ENCODE data around the gene EVA1C. TPM values are rescaled to one million over a fixed set of nuclear protein-coding genes. Genes with fewer than 3 reads are reported as not detected.

Gene EVA1C
- polyA plus RNA-seq, 1 donor (not counting 4 experiments of a cell fraction or from before 2014, with no cell fraction given): 15.3 TPM

DNA sequence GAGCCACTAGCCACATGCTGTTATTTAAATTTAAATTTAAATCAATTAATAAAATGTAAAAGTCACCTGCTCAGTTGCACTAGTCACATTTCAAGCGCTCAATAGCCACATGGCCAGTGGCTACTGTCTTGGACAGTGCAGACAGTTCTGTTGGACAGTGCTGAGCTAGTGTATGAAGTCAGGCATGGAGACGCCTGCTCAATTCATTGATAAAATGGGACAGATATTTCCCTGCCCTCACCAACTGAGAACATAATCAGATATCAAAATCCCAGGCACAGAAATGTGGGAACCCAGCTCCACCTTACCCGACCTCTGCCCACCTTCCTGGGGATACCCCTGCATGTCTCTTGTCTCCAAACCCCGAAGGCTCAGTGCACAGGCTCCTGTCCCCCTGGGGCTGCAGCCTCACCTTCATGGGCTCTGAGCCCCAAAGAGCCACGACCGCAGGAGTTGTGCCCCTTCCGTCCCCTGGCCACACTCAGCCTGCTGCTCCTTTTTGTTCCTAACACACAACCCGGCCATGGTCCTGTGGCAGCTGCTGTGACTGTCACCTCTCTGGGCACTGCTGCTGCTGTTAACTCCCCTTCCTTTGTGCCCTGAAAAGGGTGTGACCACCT, 109.3 kb downstream of the EVA1C start:
- Histone ChIP-seq H3K4me2 (ENCODE audit: control insufficient read depth, extremely low read depth, insufficient read depth, low read depth, low read length) (peak overlapping the region; percentile 30), H3K27ac (ENCODE audit: control insufficient read depth, insufficient read depth, low read length) (no peak overlapping the region), H3K27me3 (ENCODE audit: control insufficient read depth, extremely low read depth, insufficient read depth, low read length) (no peaks in the 10 kb centered on the region), H2AFZ (ENCODE audit: control insufficient read depth, low read length) (no peak overlapping the region), H3K79me2 (ENCODE audit: control insufficient read depth, insufficient read depth, low read length) (no peaks in the 10 kb centered on the region), H3K9me3 (ENCODE audit: control insufficient read depth, low read depth, low read length) (no peaks in the 10 kb centered on the region), H3K36me3 (ENCODE audit: control insufficient read depth in 2 of 2, extremely low read depth in 1 of 2, insufficient read depth in 2 of 2, low read length in 2 of 2) (no peaks in the 10 kb centered on the region), H3K9ac (ENCODE audit: control insufficient read depth, extremely low read depth, insufficient read depth, low read length) (no peak overlapping the region), H3K4me3 (ENCODE audit: control insufficient read depth in 2 of 3, extremely low read depth in 1 of 3, insufficient read depth in 2 of 3, low read depth in 1 of 3, low read length in 3 of 3) (no peak overlapping the region), H4K20me1 (ENCODE audit: control insufficient read depth, extremely low read depth, insufficient read depth, low read length) (no peaks in the 10 kb centered on the region), H3K9me1 (ENCODE audit: control insufficient read depth, extremely low read depth, insufficient read depth, low read length) (no peaks in the 10 kb centered on the region), H3K4me1 (ENCODE audit: control insufficient read depth, extremely low read depth, insufficient read depth, low read length) (peaks cover 26% of the 10 kb centered on the region)
- DNase-seq (ENCODE audit: low read depth, low spot score): no peak
- no peak for FAIRE-seq
- dilution Hi-C loops (cut with MboI; ENCODE audit: extremely low pct_ligation_motif_present, low sequenced_read_pairs): no loop called here
- no peak for TF ChIP-seq EZH2 (IDR thresholded peaks at IDR 0.05; ENCODE audit: low read length)
- TF ChIP-seq, protein P1, sequence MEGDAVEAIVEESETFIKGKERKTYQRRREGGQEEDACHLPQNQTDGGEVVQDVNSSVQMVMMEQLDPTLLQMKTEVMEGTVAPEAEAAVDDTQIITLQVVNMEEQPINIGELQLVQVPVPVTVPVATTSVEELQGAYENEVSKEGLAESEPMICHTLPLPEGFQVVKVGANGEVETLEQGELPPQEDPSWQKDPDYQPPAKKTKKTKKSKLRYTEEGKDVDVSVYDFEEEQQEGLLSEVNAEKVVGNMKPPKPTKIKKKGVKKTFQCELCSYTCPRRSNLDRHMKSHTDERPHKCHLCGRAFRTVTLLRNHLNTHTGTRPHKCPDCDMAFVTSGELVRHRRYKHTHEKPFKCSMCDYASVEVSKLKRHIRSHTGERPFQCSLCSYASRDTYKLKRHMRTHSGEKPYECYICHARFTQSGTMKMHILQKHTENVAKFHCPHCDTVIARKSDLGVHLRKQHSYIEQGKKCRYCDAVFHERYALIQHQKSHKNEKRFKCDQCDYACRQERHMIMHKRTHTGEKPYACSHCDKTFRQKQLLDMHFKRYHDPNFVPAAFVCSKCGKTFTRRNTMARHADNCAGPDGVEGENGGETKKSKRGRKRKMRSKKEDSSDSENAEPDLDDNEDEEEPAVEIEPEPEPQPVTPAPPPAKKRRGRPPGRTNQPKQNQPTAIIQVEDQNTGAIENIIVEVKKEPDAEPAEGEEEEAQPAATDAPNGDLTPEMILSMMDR (optimal IDR thresholded peaks at IDR 0.05 in 1 of 3, IDR thresholded peaks at IDR 0.05 in 1 of 3, conservative IDR thresholded peaks at IDR 0.05 in 1 of 3; ENCODE audit: extremely low read depth in 1 of 3, insufficient read depth in 2 of 3, low read length in 3 of 3): no peak

GRCh38 chr21:32523463-32523862, 111.0 kb downstream of the EVA1C start:
- dilution Hi-C loops (cut with MboI; ENCODE audit: extremely low pct_ligation_motif_present, low sequenced_read_pairs): no loop called here
- H3K4me1 ChIP-seq (ENCODE audit: control insufficient read depth, extremely low read depth, insufficient read depth, low read length): peaks cover 24% of the 10 kb centered on the region
- no peaks in the 10 kb centered on the region for H3K36me3 ChIP-seq (ENCODE audit: control insufficient read depth in 2 of 2, extremely low read depth in 1 of 2, insufficient read depth in 2 of 2, low read length in 2 of 2)
- no peak for DNase-seq (ENCODE audit: low read depth, low spot score)
- no peak overlapping the region for H3K4me3 ChIP-seq (ENCODE audit: control insufficient read depth in 2 of 3, extremely low read depth in 1 of 3, insufficient read depth in 2 of 3, low read depth in 1 of 3, low read length in 3 of 3)
- H3K27me3 ChIP-seq (ENCODE audit: control insufficient read depth, extremely low read depth, insufficient read depth, low read length): no peaks in the 10 kb centered on the region
- no peaks in the 10 kb centered on the region for H3K9me3 ChIP-seq (ENCODE audit: control insufficient read depth, low read depth, low read length)
- H3K79me2 ChIP-seq (ENCODE audit: control insufficient read depth, insufficient read depth, low read length): no peaks in the 10 kb centered on the region
- FAIRE-seq: no peak
- H2AFZ ChIP-seq (ENCODE audit: control insufficient read depth, low read length): no peak overlapping the region
- no peaks in the 10 kb centered on the region for H3K9me1 ChIP-seq (ENCODE audit: control insufficient read depth, extremely low read depth, insufficient read depth, low read length)
- no peak overlapping the region for H3K27ac ChIP-seq (ENCODE audit: control insufficient read depth, insufficient read depth, low read length)
- no peak overlapping the region for H3K4me2 ChIP-seq (ENCODE audit: control insufficient read depth, extremely low read depth, insufficient read depth, low read depth, low read length)
- no peak overlapping the region for H3K9ac ChIP-seq (ENCODE audit: control insufficient read depth, extremely low read depth, insufficient read depth, low read length)
- TF ChIP-seq, protein P1 (optimal IDR thresholded peaks at IDR 0.05 in 1 of 3, IDR thresholded peaks at IDR 0.05 in 1 of 3, conservative IDR thresholded peaks at IDR 0.05 in 1 of 3; ENCODE audit: extremely low read depth in 1 of 3, insufficient read depth in 2 of 3, low read length in 3 of 3): no peak
- TF ChIP-seq EZH2 (IDR thresholded peaks at IDR 0.05; ENCODE audit: low read length): no peak
- H4K20me1 ChIP-seq (ENCODE audit: control insufficient read depth, extremely low read depth, insufficient read depth, low read length): no peaks in the 10 kb centered on the region

Data from keratinocyte (primary cell).